Right atrium auricular region (tissue), 2 donors: ENCODE data around the gene RANBP17. TPM values are rescaled to one million over a fixed set of nuclear protein-coding genes. Genes with fewer than 3 reads are reported as not detected.

ENCODE experiments used
- DNase-seq: peaks from one replicate; pipeline ENCODE4 v3.0.0-alpha.2; 2019; ENCODE audit warnings: low spot score
- H3K27ac ChIP-seq, 2 donors: fragments of 200-600 bp; sonication (generic); 1 replicate in 1 of 2; 2 replicates in 1 of 2; pipeline ENCODE4 v1.5.1; 2016 to 2019
- H3K27me3 ChIP-seq, 2 donors: fragments of 200-600 bp; sonication (generic); one replicate each; pipeline versions ENCODE4 v1.5.1 to v1.6.0; 2017 to 2019
- H3K36me3 ChIP-seq: fragments of 200-600 bp; sonication (generic); one replicate; pipeline ENCODE4 v1.5.1; 2016
- H3K4me1 ChIP-seq, 2 donors: fragments of 200-600 bp; sonication (generic); one replicate each; pipeline versions ENCODE4 v1.5.1 to v1.6.0; 2017 to 2019
- H3K4me3 ChIP-seq, 2 donors: fragments of 200-600 bp; sonication (generic); 1 replicate in 1 of 2; 2 replicates in 1 of 2; pipeline ENCODE4 v1.5.1; 2017 to 2019; ENCODE audit warnings: mild to moderate bottlenecking in 1 of 2, moderate library complexity in 1 of 2
- H3K9me3 ChIP-seq, 2 donors: fragments of 200-600 bp; sonication (generic); one replicate each; pipeline ENCODE4 v1.5.1; 2019
- total RNA-seq, 2 donors: library from RNA; depleted of rRNA; stranded (reverse); fragments of >200 nt; gene quantifications; one replicate each; pipeline ENCODE4 v1.1.0, GENCODE V29; 2016
- TF ChIP-seq, protein P1 (sequence below), 2 donors: fragments of 200-600 bp; sonication (generic); IDR thresholded peaks; one replicate each; pipeline ENCODE4 v1.5.1; 2019; ENCODE audit warnings: antibody characterized with exemption in 2 of 2

The RANBP17 gene
- total RNA-seq, 2 donors from 2014 or later = 1.4 to 3.6 TPM

DNA sequence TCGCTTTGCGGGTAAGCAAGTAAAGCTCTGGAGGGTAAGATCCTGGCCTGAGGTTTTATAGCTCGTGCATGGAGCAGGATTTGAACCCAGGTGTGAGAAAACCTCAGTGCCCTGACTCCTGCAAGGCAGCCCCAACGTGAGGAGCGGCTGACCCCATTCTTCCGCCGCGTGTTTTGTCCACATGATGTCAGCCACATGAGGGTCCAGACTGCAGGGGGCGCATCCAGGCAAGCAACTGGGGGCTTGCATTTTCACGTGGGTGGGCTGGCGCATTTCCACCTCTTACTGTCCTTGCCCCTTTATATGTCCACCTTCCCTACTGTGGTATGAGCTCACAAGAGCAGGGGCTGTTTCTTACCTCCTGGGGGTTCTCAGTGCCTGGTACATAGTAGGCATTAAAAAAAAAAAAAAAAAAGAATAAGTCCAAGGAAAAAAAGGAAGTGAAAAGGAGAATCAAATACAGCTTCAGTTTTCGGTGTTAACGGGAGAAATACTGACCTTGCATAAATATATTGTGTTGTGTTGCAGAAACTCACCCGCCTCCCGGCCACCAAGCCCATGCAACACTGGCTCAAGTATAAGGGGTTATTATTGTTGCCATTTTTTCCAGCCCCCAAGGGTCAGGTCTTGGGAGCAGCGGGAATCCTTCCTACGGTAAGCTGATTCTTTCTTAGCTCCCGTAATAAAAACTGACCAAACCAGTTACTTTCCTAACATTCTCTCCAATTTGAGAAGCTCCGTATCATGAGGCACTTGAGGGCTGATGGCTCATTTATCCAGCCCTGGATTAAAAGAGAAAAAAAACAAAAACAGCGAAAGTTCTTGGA lies 462.2 kb downstream of the RANBP17 start:
- Histone ChIP-seq H3K4me1 (no peaks in the 10 kb centered on the region), H3K27me3 (no peaks in the 10 kb centered on the region)
- TF ChIP-seq, protein P1, sequence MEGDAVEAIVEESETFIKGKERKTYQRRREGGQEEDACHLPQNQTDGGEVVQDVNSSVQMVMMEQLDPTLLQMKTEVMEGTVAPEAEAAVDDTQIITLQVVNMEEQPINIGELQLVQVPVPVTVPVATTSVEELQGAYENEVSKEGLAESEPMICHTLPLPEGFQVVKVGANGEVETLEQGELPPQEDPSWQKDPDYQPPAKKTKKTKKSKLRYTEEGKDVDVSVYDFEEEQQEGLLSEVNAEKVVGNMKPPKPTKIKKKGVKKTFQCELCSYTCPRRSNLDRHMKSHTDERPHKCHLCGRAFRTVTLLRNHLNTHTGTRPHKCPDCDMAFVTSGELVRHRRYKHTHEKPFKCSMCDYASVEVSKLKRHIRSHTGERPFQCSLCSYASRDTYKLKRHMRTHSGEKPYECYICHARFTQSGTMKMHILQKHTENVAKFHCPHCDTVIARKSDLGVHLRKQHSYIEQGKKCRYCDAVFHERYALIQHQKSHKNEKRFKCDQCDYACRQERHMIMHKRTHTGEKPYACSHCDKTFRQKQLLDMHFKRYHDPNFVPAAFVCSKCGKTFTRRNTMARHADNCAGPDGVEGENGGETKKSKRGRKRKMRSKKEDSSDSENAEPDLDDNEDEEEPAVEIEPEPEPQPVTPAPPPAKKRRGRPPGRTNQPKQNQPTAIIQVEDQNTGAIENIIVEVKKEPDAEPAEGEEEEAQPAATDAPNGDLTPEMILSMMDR (IDR thresholded peaks at IDR 0.05) = no peak

DNA sequence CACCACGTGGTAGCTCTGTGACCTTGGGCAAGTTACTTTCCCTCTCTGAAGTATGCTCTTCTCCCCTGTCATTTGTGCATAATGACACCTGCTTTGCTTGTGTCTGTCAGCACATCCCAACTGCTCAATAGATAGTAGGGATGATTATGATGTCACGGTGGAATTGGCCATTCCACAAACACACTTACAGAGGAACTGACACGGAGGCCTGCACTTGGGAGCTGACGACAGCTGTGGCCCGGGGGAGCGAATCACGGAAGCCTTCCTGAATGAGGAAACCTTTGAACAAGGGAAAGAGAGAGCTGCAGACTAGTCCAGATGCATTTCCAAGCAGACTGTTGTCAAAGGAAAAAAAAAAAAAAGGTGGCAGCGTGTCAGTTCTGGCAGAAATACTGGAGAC lies 468.2 kb downstream of the RANBP17 start:
- Histone ChIP-seq H3K9me3 (no peaks in the 10 kb centered on the region), H3K4me3 (no peak overlapping the region), H3K36me3 (no peaks in the 10 kb centered on the region), H3K27me3 (no peaks in the 10 kb centered on the region), H3K4me1 (no peaks in the 10 kb centered on the region), H3K27ac (no peak overlapping the region)
- TF ChIP-seq, protein P1 (IDR thresholded peaks at IDR 0.05) = no peak
- DNase-seq = no peak

More for the DNA sequence above, 462.2 kb downstream of the RANBP17 start:
- Histone ChIP-seq H3K36me3 (no peaks in the 10 kb centered on the region), H3K4me3 (no peak overlapping the region), H3K27ac (no peak overlapping the region), H3K9me3 (no peaks in the 10 kb centered on the region)
- DNase-seq = no peak

DNA sequence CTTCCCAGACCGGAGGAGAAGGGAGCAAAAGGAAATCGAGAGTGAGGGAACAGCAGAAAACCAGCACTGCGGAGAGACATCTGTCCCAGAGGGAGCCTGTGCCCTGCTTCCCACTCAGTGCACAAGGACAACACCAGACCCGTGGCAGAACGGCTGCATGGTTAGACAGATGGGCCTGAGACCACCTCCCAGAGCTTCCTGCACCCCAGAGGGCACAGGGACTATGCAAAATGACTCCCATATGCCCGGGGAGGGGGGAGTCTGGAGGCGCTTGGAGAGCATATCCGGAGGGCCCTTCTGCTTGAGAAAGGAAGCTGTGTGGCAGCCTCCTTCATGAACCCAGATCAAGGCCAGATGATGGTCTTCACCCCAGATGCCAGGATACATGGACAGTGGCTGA lies 473.8 kb downstream of the RANBP17 start:
- H3K27ac ChIP-seq = no peak overlapping the region
- H3K9me3 ChIP-seq = no peaks in the 10 kb centered on the region
- no peak for DNase-seq
- H3K36me3 ChIP-seq = no peaks in the 10 kb centered on the region
- H3K4me3 ChIP-seq = no peak overlapping the region
- TF ChIP-seq, protein P1 (IDR thresholded peaks at IDR 0.05) = no peak
- H3K4me1 ChIP-seq = no peaks in the 10 kb centered on the region
- peaks cover 0 to 5% of the 10 kb centered on the region in 2 donors for H3K27me3 ChIP-seq

DNA sequence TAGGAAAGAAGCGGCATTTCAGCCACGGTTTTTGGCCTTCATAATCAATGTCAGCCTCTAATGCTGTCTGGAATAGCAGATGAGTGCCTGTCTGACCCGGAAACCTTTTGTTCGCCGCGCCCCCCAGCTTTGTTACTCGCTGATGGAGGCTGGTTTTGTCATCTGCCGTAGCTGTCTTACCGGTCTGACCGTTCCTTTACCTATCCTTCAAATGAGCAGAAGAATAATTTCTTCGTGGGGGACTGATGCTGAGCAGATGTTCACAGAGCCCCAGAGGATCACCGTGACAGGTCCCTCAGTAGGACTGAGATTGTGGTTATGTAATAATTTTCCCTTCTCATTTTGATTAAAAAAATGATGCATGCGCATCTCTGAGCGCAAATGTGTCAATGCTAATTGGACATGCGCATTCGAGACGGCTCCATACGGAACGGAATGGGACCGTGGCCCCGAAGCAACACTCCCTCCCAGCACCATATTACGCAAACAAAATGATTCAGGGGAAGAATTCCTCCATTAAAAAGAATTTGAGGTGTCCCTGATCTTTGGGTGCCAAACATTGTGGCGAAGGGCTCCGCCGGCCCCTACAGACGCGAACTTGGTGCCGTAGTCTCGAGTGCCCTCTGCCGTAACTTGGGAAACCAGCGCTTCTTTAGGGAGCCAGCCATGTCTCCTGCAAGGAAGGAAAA lies 474.8 kb downstream of the RANBP17 start:
- peaks cover 0 to 5% of the 10 kb centered on the region in 2 donors for H3K27me3 ChIP-seq
- DNase-seq = no peak

DNA sequence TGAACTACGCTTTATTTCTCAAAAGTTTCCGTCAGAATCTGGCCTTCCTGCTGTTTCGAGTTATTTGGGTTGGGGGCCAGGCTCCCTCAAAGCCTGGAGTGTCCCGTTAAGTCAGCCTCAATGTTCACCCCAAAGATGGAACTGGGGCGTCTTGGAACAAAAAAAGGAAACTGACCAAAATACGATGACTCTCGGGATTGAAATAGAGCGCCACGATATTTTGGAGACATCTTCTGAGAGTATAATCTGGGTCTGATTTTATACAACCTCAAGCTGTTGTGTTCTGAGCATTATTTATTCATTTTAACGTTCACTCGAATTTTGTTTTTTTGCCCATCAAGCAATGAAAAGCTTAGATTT lies 475.4 kb downstream of the RANBP17 start:
- H3K27me3 ChIP-seq = peaks cover 0 to 5% of the 10 kb centered on the region in 2 donors
- peak overlapping the region; percentile 16 to 39 for H3K4me3 ChIP-seq
- no peaks in the 10 kb centered on the region for H3K9me3 ChIP-seq
- no peaks in the 10 kb centered on the region for H3K4me1 ChIP-seq
- DNase-seq = no peak
- H3K36me3 ChIP-seq = no peaks in the 10 kb centered on the region
- TF ChIP-seq, protein P1 (IDR thresholded peaks at IDR 0.05) = peak in 1 of 2 donors; percentile 9
- H3K27ac ChIP-seq = no peak overlapping the region

More for the DNA sequence above, 474.8 kb downstream of the RANBP17 start:
- Histone ChIP-seq H3K4me3 (peak overlapping the region; percentile 16 to 39), H3K4me1 (no peaks in the 10 kb centered on the region), H3K36me3 (no peaks in the 10 kb centered on the region), H3K27ac (no peak overlapping the region), H3K9me3 (no peaks in the 10 kb centered on the region)
- TF ChIP-seq, protein P1 (IDR thresholded peaks at IDR 0.05) = peak; percentile 51 to 68
